Measurements from ENCODE around the gene ENAH. TPM values are rescaled to one million over a fixed set of nuclear protein-coding genes. Genes with fewer than 3 reads are reported as not detected.
A peak's percentile ranks its signal among the peaks of the same experiment; 100 is the strongest.

ENAH gene
- total RNA-seq, 1 donor from 2014 or later = 137 TPM

GRCh38 chr1:225500624-225501192 is 152.2 kb downstream of the ENAH start:
- H3K9me3 Mint-ChIP-seq = no peaks in the 10 kb centered on the region
- H3K36me3 Mint-ChIP-seq = peaks cover 28% of the 10 kb centered on the region
- peak overlapping the region; percentile 30 for H3K27ac Mint-ChIP-seq
- TF ChIP-seq CTCF (IDR thresholded peaks at IDR 0.05; ENCODE audit: unreplicated experiment) = no peak
- H3K4me1 Mint-ChIP-seq = peaks cover 15% of the 10 kb centered on the region
- H3K27me3 Mint-ChIP-seq (ENCODE audit: low read depth) = no peaks in the 10 kb centered on the region
- H3K4me3 Mint-ChIP-seq = no peak overlapping the region
- no peak for DNase-seq (ENCODE audit: low spot score in 2 of 2, unreplicated experiment in 2 of 2)

GRCh38 chr1:225498549-225499136 is 154.3 kb downstream of the ENAH start:
- TF ChIP-seq CTCF (IDR thresholded peaks at IDR 0.05; ENCODE audit: unreplicated experiment) = no peak
- DNase-seq (ENCODE audit: low spot score in 2 of 2, unreplicated experiment in 2 of 2) = no peak
- peaks cover 16% of the 10 kb centered on the region for H3K4me1 Mint-ChIP-seq
- peak overlapping the region; percentile 62 for H3K27ac Mint-ChIP-seq
- no peaks in the 10 kb centered on the region for H3K9me3 Mint-ChIP-seq
- peaks cover 25% of the 10 kb centered on the region for H3K36me3 Mint-ChIP-seq
- no peak overlapping the region for H3K4me3 Mint-ChIP-seq
- H3K27me3 Mint-ChIP-seq (ENCODE audit: low read depth) = no peaks in the 10 kb centered on the region

- H3K4me1 Mint-ChIP-seq = peaks cover 16% of the 10 kb centered on the region
These were observed 158.0 kb downstream of the ENAH start for GRCh38 chr1:225494789-225495359.

GRCh38 chr1:225493591-225494246 is 159.2 kb downstream of the ENAH start:
- Mint-ChIP-seq H3K36me3 (peaks cover 16% of the 10 kb centered on the region), H3K27me3 (ENCODE audit: low read depth) (no peaks in the 10 kb centered on the region), H3K9me3 (no peaks in the 10 kb centered on the region), H3K4me1 (peaks cover 14% of the 10 kb centered on the region), H3K27ac (no peak overlapping the region), H3K4me3 (no peak overlapping the region)
- TF ChIP-seq CTCF (IDR thresholded peaks at IDR 0.05; ENCODE audit: unreplicated experiment) = no peak
- DNase-seq (ENCODE audit: low spot score in 2 of 2, unreplicated experiment in 2 of 2) = no peak

More at GRCh38 chr1:225494789-225495359, 158.0 kb downstream of the ENAH start:
- H3K4me3 Mint-ChIP-seq = no peak overlapping the region
- no peaks in the 10 kb centered on the region for H3K9me3 Mint-ChIP-seq
- H3K27ac Mint-ChIP-seq = no peak overlapping the region
- TF ChIP-seq CTCF (IDR thresholded peaks at IDR 0.05; ENCODE audit: unreplicated experiment) = no peak
- H3K36me3 Mint-ChIP-seq = peaks cover 21% of the 10 kb centered on the region
- H3K27me3 Mint-ChIP-seq (ENCODE audit: low read depth) = no peaks in the 10 kb centered on the region
- no peak for DNase-seq (ENCODE audit: low spot score in 2 of 2, unreplicated experiment in 2 of 2)

- no peak overlapping the region for H3K27ac Mint-ChIP-seq
- H3K27me3 Mint-ChIP-seq (ENCODE audit: low read depth) = no peaks in the 10 kb centered on the region
- TF ChIP-seq CTCF (IDR thresholded peaks at IDR 0.05; ENCODE audit: unreplicated experiment) = no peak
- no peak overlapping the region for H3K4me3 Mint-ChIP-seq
- DNase-seq (ENCODE audit: low spot score in 2 of 2, unreplicated experiment in 2 of 2) = no peak
- no peaks in the 10 kb centered on the region for H3K9me3 Mint-ChIP-seq
- no peaks in the 10 kb centered on the region for H3K4me1 Mint-ChIP-seq
- H3K36me3 Mint-ChIP-seq = peaks cover 5% of the 10 kb centered on the region
These were observed 164.2 kb downstream of the ENAH start for GRCh38 chr1:225488676-225489075.
